NCI-H2227 (cell line): Measurements from ENCODE around the gene ATP8B2.
A peak's percentile ranks its signal among the peaks of the same experiment; 100 is the strongest.
"Not testable (repeated sequence)": the region's sequence is repeated elsewhere in the genome, so short reads cannot be mapped to it uniquely, and the experiment has no call there.

Source experiments
- DNase-seq: peaks from one replicate; lab custom pipeline; 2025; ENCODE audit not compliant: unreplicated experiment; lab: John Stamatoyannopoulos, UW

ATP8B2 gene

GRCh38 chr1:154324669-154325582, at the start of gene ATP8B2:
Gene ATP8B2 (plus strand): TSS chr1:154325525. CDS start chr1:154328142, 2,617 bp downstream.
- peak; percentile 92 for DNase-seq

- DNase-seq, result no peak
These were observed 48.5 kb upstream of the ATP8B2 start for GRCh38 chr1:154276797-154277196.

- not testable (repeated sequence) for DNase-seq
These were observed 37.7 kb upstream of the ATP8B2 start for GRCh38 chr1:154287591-154287990.

DNA sequence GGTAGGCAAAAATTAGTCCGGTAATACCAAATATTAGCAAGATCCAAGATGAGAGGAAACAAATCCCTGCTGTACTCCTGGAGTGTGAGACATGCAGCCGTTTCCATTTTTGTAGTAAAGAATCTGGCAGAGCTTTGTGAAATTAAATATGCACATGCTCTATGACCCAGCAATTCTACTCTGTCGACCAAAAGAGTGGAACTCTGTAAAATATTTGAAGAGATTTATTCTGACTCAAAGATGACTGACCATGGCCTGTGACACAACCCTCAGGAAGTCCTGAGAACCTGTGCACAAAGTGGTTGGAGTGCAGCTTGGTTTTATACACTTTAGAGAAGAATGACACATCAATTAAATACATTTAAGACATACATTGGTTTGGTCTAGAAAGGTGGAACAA, 36.7 kb upstream of the ATP8B2 start:
- DNase-seq, result no peak

- no peak for DNase-seq
These were observed 34.4 kb upstream of the ATP8B2 start for GRCh38 chr1:154290921-154291320.

- peak; percentile 6 for DNase-seq
These were observed 29.7 kb upstream of the ATP8B2 start for GRCh38 chr1:154295408-154296235.

DNA sequence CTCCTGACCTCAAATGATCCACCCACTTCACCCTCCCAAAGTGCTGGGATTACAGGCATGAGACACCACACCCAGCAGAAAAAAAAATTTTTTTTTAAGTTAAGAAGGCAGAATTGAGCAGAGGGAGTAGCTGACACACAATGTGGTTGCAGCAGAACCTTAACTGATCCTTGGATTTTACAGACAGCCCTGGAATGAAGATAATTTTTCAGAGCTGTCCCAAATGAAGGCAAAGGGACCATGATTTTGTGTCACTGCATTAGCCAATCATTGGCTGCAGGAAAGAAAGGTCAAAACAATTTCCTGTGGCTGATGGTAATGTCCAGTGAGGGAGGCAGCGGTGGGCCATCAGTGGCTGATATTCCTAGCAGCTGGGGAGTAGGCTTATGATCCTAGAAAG, 23.7 kb upstream of the ATP8B2 start:
- no peak for DNase-seq

DNA sequence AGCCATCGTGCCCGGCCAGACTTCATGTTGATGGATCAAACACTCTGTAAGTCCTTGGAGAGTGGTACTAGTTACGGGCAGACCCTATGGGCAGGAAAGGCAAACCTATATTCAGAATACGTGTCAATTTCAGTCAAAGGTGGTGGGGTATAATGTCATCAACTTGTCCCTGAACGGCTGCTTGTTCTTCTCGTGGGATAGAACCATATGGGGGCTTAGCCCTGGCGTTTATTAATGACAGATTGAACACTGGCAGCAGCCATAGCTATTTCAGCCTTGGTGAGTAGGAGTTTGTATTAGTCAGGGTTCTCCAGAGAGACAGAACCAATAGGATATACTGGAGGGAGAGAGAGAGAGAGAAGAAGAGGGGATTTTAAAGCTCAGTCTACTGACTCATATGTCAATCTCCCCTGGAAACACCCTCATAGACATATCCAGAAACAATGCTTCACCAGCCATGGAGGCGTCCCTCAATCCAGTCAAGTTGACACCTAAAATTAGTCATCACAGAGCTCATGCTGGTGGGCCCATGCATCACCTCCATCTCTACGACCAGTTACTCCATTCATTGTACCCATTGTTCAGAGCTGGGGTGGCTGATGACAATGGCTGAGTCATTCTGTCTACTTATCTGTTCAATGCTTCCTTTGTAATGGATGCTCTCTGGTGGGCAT, 20.5 kb upstream of the ATP8B2 start:
- DNase-seq, result no peak

GRCh38 chr1:154306151-154306550, 19.2 kb upstream of the ATP8B2 start:
- DNase-seq, result no peak

- not testable (repeated sequence) for DNase-seq
These were observed 17.6 kb upstream of the ATP8B2 start for GRCh38 chr1:154307670-154308270.

DNA sequence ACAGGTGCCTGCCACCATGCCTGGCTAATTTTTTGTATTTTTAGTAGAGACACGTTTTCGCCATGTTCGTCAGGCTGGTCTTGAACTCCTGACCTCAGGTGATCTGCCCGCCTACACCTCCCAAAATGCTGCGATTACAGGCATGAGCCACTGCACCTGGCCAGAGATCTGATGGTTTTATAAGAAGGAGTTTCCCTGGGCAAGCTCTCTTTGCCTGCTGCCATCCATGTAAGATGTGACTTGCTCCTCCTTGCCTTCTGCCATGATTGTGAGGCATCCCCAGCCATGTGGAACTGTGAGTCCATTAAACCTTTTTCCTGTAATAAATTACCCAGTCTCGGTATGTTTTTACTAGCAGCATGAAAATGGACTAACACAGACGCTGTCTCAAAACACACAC, 16.2 kb upstream of the ATP8B2 start:
- DNase-seq, result not testable (repeated sequence)

GRCh38 chr1:154312229-154313065, 12.9 kb upstream of the ATP8B2 start:
- not testable (repeated sequence) for DNase-seq

DNA sequence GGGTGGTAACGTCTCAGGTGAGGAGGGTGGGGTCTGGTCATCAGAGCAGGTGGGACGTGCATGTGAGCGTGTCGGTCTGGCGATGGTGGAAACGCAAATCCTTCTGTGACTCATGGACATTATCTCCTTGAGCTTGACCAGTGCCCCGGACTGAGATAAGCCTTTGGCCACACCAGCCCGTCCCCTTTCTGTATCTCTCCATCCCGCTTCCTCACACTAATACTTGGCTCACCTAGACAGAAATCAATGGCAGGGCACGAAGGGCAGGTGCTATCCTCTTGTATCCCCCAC, 12.3 kb upstream of the ATP8B2 start:
- no peak for DNase-seq

GRCh38 chr1:154314226-154314625, 11.1 kb upstream of the ATP8B2 start:
- not testable (repeated sequence) for DNase-seq

- DNase-seq, result no peak
These were observed 8.6 kb upstream of the ATP8B2 start for GRCh38 chr1:154316704-154317103.

DNA sequence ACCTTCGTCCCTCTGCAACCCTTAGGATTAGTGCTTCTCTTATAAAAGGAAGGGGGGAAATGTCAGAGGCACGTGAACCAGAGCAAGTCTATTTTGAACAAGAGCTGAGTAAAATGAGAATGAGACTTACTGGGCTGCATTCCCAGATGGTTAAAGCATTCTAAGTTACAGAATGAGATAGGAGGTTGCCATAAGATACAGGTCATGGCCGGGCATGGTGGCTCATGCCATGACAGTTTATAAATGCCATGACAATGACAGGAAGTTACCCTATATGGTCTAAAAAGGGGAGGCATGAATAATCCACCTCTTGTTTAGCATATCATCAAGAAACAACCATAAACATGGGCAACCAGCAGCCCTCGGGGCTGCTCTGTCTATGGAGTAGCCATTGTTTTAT, 6.9 kb upstream of the ATP8B2 start:
- DNase-seq, result no peak

- no peak for DNase-seq
These were observed 4.3 kb upstream of the ATP8B2 start, which contains the start of gene AQP10 for GRCh38 chr1:154320882-154321608. Gene AQP10 (plus strand): TSS chr1:154321093. CDS start chr1:154321156, 63 bp downstream.

DNA sequence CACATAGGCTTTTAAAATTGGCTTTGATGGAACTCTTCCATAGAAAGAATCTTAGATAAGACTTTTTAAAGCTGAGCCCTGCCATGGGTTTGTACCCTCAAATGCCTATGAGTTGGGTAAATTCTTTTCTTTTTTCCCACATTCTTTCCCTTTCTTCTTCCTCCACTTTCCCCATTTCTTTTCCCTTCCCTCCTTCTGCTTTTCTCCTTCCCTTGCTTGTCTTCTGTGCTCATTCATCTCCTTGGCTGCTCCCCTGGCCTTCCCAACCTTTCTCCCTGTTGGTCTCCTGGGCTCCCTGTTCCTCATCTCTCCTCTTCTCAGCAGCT, 3.8 kb upstream of the ATP8B2 start:
- DNase-seq, result not testable (repeated sequence)

- no peak for DNase-seq
These were observed 1.8 kb upstream of the ATP8B2 start for GRCh38 chr1:154323493-154323892.

GRCh38 chr1:154324241-154324640, 1.1 kb upstream of the ATP8B2 start:
- no peak for DNase-seq
